Kidney epithelial cell (primary cell): ENCODE data around the gene CHRNA1. TPM values are rescaled to one million over a fixed set of nuclear protein-coding genes. Genes with fewer than 3 reads are reported as not detected.

Experiments used
- DNase-seq: peaks from one replicate; pipeline ENCODE4 v3.0.0-alpha.2; 2010; ENCODE audit warnings: low read depth
- H3K27me3 ChIP-seq: 2 replicates; pipeline ENCODE4 v1.6.0; 2011; ENCODE audit warnings: low read length; ENCODE audit not compliant: control insufficient read depth, insufficient read depth
- H3K36me3 ChIP-seq: 2 replicates; pipeline ENCODE4 v1.5.1; 2011; ENCODE audit warnings: low read length; ENCODE audit not compliant: control insufficient read depth, insufficient read depth
- H3K4me3 ChIP-seq: 2 replicates; pipeline ENCODE4 v1.5.1; 2011; ENCODE audit warnings: low read depth, mild to moderate bottlenecking, control low read depth, low read length
- CTCF ChIP-seq: IDR thresholded peaks from 2 replicates; pipeline ENCODE4 v1.5.1; 2011; ENCODE audit warnings: mild to moderate bottlenecking, moderate library complexity, low read length, control low read depth, inconsistent platforms; ENCODE audit not compliant: insufficient read depth, poor library complexity, severe bottlenecking
- total RNA-seq: library from RNA; depleted of rRNA; stranded (reverse); fragments of >200 nt; gene quantifications from 2 replicates; pipeline ENCODE4 v1.2.3, GENCODE V29; 2015

CHRNA1 gene
- total RNA-seq, 1 donor from 2014 or later, result not detected

- no peak for DNase-seq
- no peaks in the 10 kb centered on the region for H3K27me3 ChIP-seq
- no peaks in the 10 kb centered on the region for H3K36me3 ChIP-seq
Observed at GRCh38 chr2:174753038-174753633, 11.1 kb downstream of the CHRNA1 start.

GRCh38 chr2:174752403-174753037, 11.8 kb downstream of the CHRNA1 start:
- Histone ChIP-seq H3K4me3 (no peak overlapping the region), H3K27me3 (no peaks in the 10 kb centered on the region), H3K36me3 (no peaks in the 10 kb centered on the region)
- DNase-seq, result no peak
- no peak for TF ChIP-seq CTCF

More at GRCh38 chr2:174753038-174753633, 11.1 kb downstream of the CHRNA1 start:
- no peak for TF ChIP-seq CTCF
- no peak overlapping the region for H3K4me3 ChIP-seq

GRCh38 chr2:174750923-174751441, 13.3 kb downstream of the CHRNA1 start:
- TF ChIP-seq CTCF, result no peak

GRCh38 chr2:174749793-174750192, 14.5 kb downstream of the CHRNA1 start:
- Histone ChIP-seq H3K27me3 (no peaks in the 10 kb centered on the region), H3K36me3 (no peaks in the 10 kb centered on the region), H3K4me3 (no peak overlapping the region)
- no peak for DNase-seq
- TF ChIP-seq CTCF, result no peak

More at GRCh38 chr2:174750923-174751441, 13.3 kb downstream of the CHRNA1 start:
- Histone ChIP-seq H3K36me3 (no peaks in the 10 kb centered on the region), H3K4me3 (no peak overlapping the region), H3K27me3 (no peaks in the 10 kb centered on the region)
- DNase-seq, result no peak

- Histone ChIP-seq H3K36me3 (no peaks in the 10 kb centered on the region), H3K4me3 (no peak overlapping the region), H3K27me3 (no peaks in the 10 kb centered on the region)
- DNase-seq, result no peak
- peak; percentile 80 for TF ChIP-seq CTCF
Observed at GRCh38 chr2:174748948-174749347, 15.3 kb downstream of the CHRNA1 start.
